HG03108 (cell line): ENCODE results near the gene FADS3.
"Not testable (repeated sequence)": the region's sequence is repeated elsewhere in the genome, so short reads cannot be mapped to it uniquely, and the experiment has no call there.

Experiments
- ATAC-seq: cut with Tn5 transposase; IDR thresholded peaks from one replicate; pipeline ENCODE4 v1.9.1; 2021; ENCODE audit warnings: moderate library complexity; ENCODE audit not compliant: unreplicated experiment

Gene FADS3

GRCh38 chr11:61899146-61899841 lies 7.9 kb upstream of the FADS3 start:
- peak; percentile 66 for ATAC-seq

- ATAC-seq: no peak
These were observed 6.9 kb upstream of the FADS3 start for GRCh38 chr11:61898247-61898582.

- ATAC-seq: no peak
These were observed 6.3 kb upstream of the FADS3 start for GRCh38 chr11:61897387-61898246.

GRCh38 chr11:61896665-61897386 lies 5.5 kb upstream of the FADS3 start:
- no peak for ATAC-seq

GRCh38 chr11:61895718-61896059 lies 4.3 kb upstream of the FADS3 start:
- ATAC-seq: no peak

GRCh38 chr11:61895046-61895717 lies 3.8 kb upstream of the FADS3 start:
- ATAC-seq: no peak

- no peak for ATAC-seq
These were observed 2.6 kb upstream of the FADS3 start for GRCh38 chr11:61893981-61894380.

- ATAC-seq: peak; percentile 26
These were observed 683 bp upstream of the FADS3 start for GRCh38 chr11:61892085-61892370.

GRCh38 chr11:61890529-61891330 lies 615 bp downstream of the FADS3 start:
- ATAC-seq: peak; percentile 15

- no peak for ATAC-seq
These were observed 1.5 kb downstream of the FADS3 start for GRCh38 chr11:61889831-61890230.

- no peak for ATAC-seq
These were observed 2.8 kb downstream of the FADS3 start for GRCh38 chr11:61888590-61888989.

GRCh38 chr11:61887839-61888494 lies 3.4 kb downstream of the FADS3 start:
- ATAC-seq: no peak

GRCh38 chr11:61886643-61887042 lies 4.7 kb downstream of the FADS3 start:
- ATAC-seq: no peak

GRCh38 chr11:61885784-61886580 lies 5.4 kb downstream of the FADS3 start:
- ATAC-seq: no peak

- no peak for ATAC-seq
These were observed 6.1 kb downstream of the FADS3 start for GRCh38 chr11:61885166-61885778.

GRCh38 chr11:61883947-61884346 lies 7.4 kb downstream of the FADS3 start:
- no peak for ATAC-seq

- ATAC-seq: no peak
These were observed 8.0 kb downstream of the FADS3 start for GRCh38 chr11:61883327-61883726.

- no peak for ATAC-seq
These were observed 8.5 kb downstream of the FADS3 start for GRCh38 chr11:61882879-61883278.

- ATAC-seq: not testable (repeated sequence)
These were observed 9.1 kb downstream of the FADS3 start for GRCh38 chr11:61882267-61882666.
